Thoracic aorta (tissue), 2 donors: ENCODE data around the gene DHRSX. TPM values are rescaled to one million over a fixed set of nuclear protein-coding genes. Genes with fewer than 3 reads are reported as not detected.
"Not testable (repeated sequence)": the region's sequence is repeated elsewhere in the genome, so short reads cannot be mapped to it uniquely, and the experiment has no call there.

Source experiments
- ATAC-seq: fragments of 150-250 bp; one replicate; pipeline ENCODE4 v1.8.0; 2017; ENCODE audit warnings: low read depth; ENCODE audit not compliant: insufficient number of reproducible peaks, low FRiP score
- DNase-seq: peaks from one replicate; pipeline ENCODE4 v3.0.0-alpha.2; 2020; ENCODE audit warnings: low spot score
- H3K27ac ChIP-seq, 2 donors: fragments of 200-600 bp; sonication (generic); 1 replicate in 1 of 2; 2 replicates in 1 of 2; pipeline ENCODE4 v1.5.1; 2016; ENCODE audit warnings: mild to moderate bottlenecking in 2 of 2, moderate library complexity in 2 of 2
- H3K27me3 ChIP-seq: fragments of 200-600 bp; sonication (generic); replicated peaks from 2 replicates; pipeline ENCODE4 v1.6.0; 2016; ENCODE audit warnings: mild to moderate bottlenecking; ENCODE audit not compliant: insufficient read depth
- H3K36me3 ChIP-seq: fragments of 200-600 bp; sonication (generic); one replicate; pipeline ENCODE4 v1.5.1; 2016
- H3K4me1 ChIP-seq, 2 donors: fragments of 200-600 bp; sonication (generic); 1 replicate in 1 of 2; 2 replicates in 1 of 2; pipeline versions ENCODE4 v1.5.1 to v1.6.0; 2016; ENCODE audit warnings: low read depth in 2 of 2, mild to moderate bottlenecking in 1 of 2; ENCODE audit not compliant: control insufficient read depth in 1 of 2
- H3K4me3 ChIP-seq: fragments of 200-600 bp; sonication (generic); 2 replicates; pipeline ENCODE4 v1.5.1; 2016; ENCODE audit warnings: mild to moderate bottlenecking
- H3K9me3 ChIP-seq: fragments of 200-600 bp; sonication (generic); 2 replicates; pipeline ENCODE4 v1.5.1; 2016
- CTCF ChIP-seq: fragments of 200-600 bp; sonication (generic); IDR thresholded peaks from one replicate; pipeline ENCODE4 v1.5.1; 2019; ENCODE audit warnings: antibody characterized with exemption
- total RNA-seq, 2 donors: library from RNA; depleted of rRNA; stranded (reverse); fragments of >200 nt; gene quantifications; one replicate each; pipeline versions ENCODE4 v1.1.0 to v1.2.3, GENCODE V29; 2016

Gene DHRSX
- total RNA-seq, 2 donors from 2014 or later, result 14.9 to 16.8 TPM

GRCh38 chrX:2526390-2526789, 25.6 kb upstream of the DHRSX start:
- no peaks in the 10 kb centered on the region for H3K9me3 ChIP-seq
- no peak overlapping the region for H3K27ac ChIP-seq
- no peaks in the 10 kb centered on the region for H3K27me3 ChIP-seq
- no peak overlapping the region for H3K4me3 ChIP-seq
- ATAC-seq, result no peak
- H3K4me1 ChIP-seq, result no peaks in the 10 kb centered on the region
- DNase-seq, result no peak
- H3K36me3 ChIP-seq, result no peaks in the 10 kb centered on the region
- TF ChIP-seq CTCF, result no peak

GRCh38 chrX:2523911-2524310, 23.1 kb upstream of the DHRSX start:
- ATAC-seq, result no peak
- no peak for TF ChIP-seq CTCF
- H3K27ac ChIP-seq, result no peak overlapping the region
- no peak for DNase-seq
- no peaks in the 10 kb centered on the region for H3K27me3 ChIP-seq
- H3K36me3 ChIP-seq, result no peaks in the 10 kb centered on the region
- H3K4me1 ChIP-seq, result no peaks in the 10 kb centered on the region
- H3K9me3 ChIP-seq, result no peaks in the 10 kb centered on the region
- H3K4me3 ChIP-seq, result no peak overlapping the region

GRCh38 chrX:2521927-2522386, 21.2 kb upstream of the DHRSX start:
- Histone ChIP-seq H3K27me3 (no peaks in the 10 kb centered on the region), H3K4me3 (no peak overlapping the region), H3K4me1 (no peaks in the 10 kb centered on the region), H3K36me3 (no peaks in the 10 kb centered on the region), H3K9me3 (no peaks in the 10 kb centered on the region), H3K27ac (no peak overlapping the region)
- DNase-seq, result no peak
- no peak for TF ChIP-seq CTCF
- no peak for ATAC-seq

- DNase-seq, result no peak
- no peak for ATAC-seq
Measured at GRCh38 chrX:2521092-2521926, 20.5 kb upstream of the DHRSX start.

GRCh38 chrX:2520539-2520938, 19.8 kb upstream of the DHRSX start:
- H3K9me3 ChIP-seq, result no peaks in the 10 kb centered on the region
- H3K27ac ChIP-seq, result no peak overlapping the region
- H3K4me3 ChIP-seq, result no peak overlapping the region
- H3K36me3 ChIP-seq, result no peaks in the 10 kb centered on the region
- no peak for DNase-seq
- no peak for TF ChIP-seq CTCF
- no peaks in the 10 kb centered on the region for H3K27me3 ChIP-seq
- no peaks in the 10 kb centered on the region for H3K4me1 ChIP-seq
- ATAC-seq, result no peak

More at GRCh38 chrX:2521092-2521926, 20.5 kb upstream of the DHRSX start:
- Histone ChIP-seq H3K27ac (no peak overlapping the region), H3K36me3 (no peaks in the 10 kb centered on the region), H3K4me1 (no peaks in the 10 kb centered on the region), H3K27me3 (no peaks in the 10 kb centered on the region), H3K4me3 (no peak overlapping the region), H3K9me3 (no peaks in the 10 kb centered on the region)
- no peak for TF ChIP-seq CTCF

GRCh38 chrX:2519638-2520037, 18.9 kb upstream of the DHRSX start:
- not testable (repeated sequence) for H3K9me3 ChIP-seq, ATAC-seq, H3K36me3 ChIP-seq, H3K4me3 ChIP-seq, H3K27ac ChIP-seq, H3K4me1 ChIP-seq, H3K27me3 ChIP-seq, DNase-seq
